Gastrocnemius medialis (tissue), 4 donors: Measurements from ENCODE around the gene MDM1. TPM values are rescaled to one million over a fixed set of nuclear protein-coding genes. Genes with fewer than 3 reads are reported as not detected.

ENCODE experiments used
- ATAC-seq, 2 donors: fragments of 150-250 bp; one replicate each; pipeline ENCODE4 v1.9.1; 2016
- DNase-seq, 2 donors: peaks; one replicate each; pipeline ENCODE4 v3.0.0-alpha.2; 2019
- H3K27ac ChIP-seq, 4 donors: fragments of 200-600 bp; sonication (generic); 1 replicate in 1 of 4; 2 replicates in 3 of 4; pipeline ENCODE4 v1.5.1; 2016 to 2018; ENCODE audit warnings: mild to moderate bottlenecking in 2 of 4, moderate library complexity in 1 of 4
- H3K27me3 ChIP-seq, 3 donors: fragments of 200-600 bp; sonication (generic) in 2 of 3; 1 replicate in 1 of 3; 2 replicates in 2 of 3; pipeline versions ENCODE4 v1.5.1 to v1.6.0; 2016 to 2019; ENCODE audit warnings: mild to moderate bottlenecking in 1 of 3, moderate library complexity in 1 of 3
- H3K36me3 ChIP-seq, 2 donors: fragments of 200-600 bp; sonication (generic) in 1 of 2; one replicate each; pipeline ENCODE4 v1.5.1; 2017 to 2018
- H3K4me1 ChIP-seq, 2 donors: fragments of 200-600 bp; sonication (generic) in 1 of 2; one replicate each; pipeline ENCODE4 v1.5.1; 2016 to 2017; ENCODE audit warnings: mild to moderate bottlenecking in 2 of 2
- H3K4me3 ChIP-seq, 4 donors: fragments of 200-600 bp; sonication (generic) in 3 of 4; 1 replicate in 1 of 4; 2 replicates in 3 of 4; pipeline ENCODE4 v1.5.1; 2016 to 2019; ENCODE audit warnings: mild to moderate bottlenecking in 2 of 4
- H3K9me3 ChIP-seq, 3 donors: fragments of 200-600 bp; sonication (generic) in 2 of 3; 1 replicate in 1 of 3; 2 replicates in 2 of 3; pipeline ENCODE4 v1.5.1; 2016 to 2019
- POLR2A ChIP-seq, 2 donors: fragments of 450-650 bp; IDR thresholded peaks; one replicate each; pipeline ENCODE4 v1.6.1; 2017; ENCODE audit warnings: antibody characterized with exemption in 2 of 2, mild to moderate bottlenecking in 2 of 2, moderate library complexity in 2 of 2
- in situ Hi-C, 4 donors: fragments of 200-750 bp; cut with MboI; loops; one replicate each; pipeline versions ENCODE4 v1.15.0 to v1.8.0; 2017; ENCODE audit warnings: low sequenced_read_pairs in 4 of 4
- intact Hi-C: fragments of 100-400 bp; cut with DNase I; formaldehyde crosslinking; loops from one replicate; pipeline ENCODE4 v1.15.1; 2023; ENCODE audit warnings: low total_unique reads
- total RNA-seq, 4 donors: library from RNA; depleted of rRNA; stranded (reverse); fragments of >200 nt; gene quantifications; one replicate each; pipeline versions ENCODE4 v1.1.0 to v1.2.3, GENCODE V29; 2016
- TF ChIP-seq, protein P1 (sequence below), 5 experiments: fragments of 450-650 bp in 3 of 5; fragments of 200-600 bp in 2 of 5; sonication (generic) in 2 of 5; IDR thresholded peaks in 4 of 5; conservative IDR thresholded peaks in 1 of 5; 1 replicate in 4 of 5; 2 replicates in 1 of 5; pipeline ENCODE4 v1.5.1; 2016 to 2019; ENCODE audit warnings: antibody characterized with exemption in 5 of 5, mild to moderate bottlenecking in 3 of 5, moderate library complexity in 3 of 5

MDM1 gene
- total RNA-seq, 4 donors from 2014 or later: 1.6 to 6.8 (median 3.4) TPM

DNA sequence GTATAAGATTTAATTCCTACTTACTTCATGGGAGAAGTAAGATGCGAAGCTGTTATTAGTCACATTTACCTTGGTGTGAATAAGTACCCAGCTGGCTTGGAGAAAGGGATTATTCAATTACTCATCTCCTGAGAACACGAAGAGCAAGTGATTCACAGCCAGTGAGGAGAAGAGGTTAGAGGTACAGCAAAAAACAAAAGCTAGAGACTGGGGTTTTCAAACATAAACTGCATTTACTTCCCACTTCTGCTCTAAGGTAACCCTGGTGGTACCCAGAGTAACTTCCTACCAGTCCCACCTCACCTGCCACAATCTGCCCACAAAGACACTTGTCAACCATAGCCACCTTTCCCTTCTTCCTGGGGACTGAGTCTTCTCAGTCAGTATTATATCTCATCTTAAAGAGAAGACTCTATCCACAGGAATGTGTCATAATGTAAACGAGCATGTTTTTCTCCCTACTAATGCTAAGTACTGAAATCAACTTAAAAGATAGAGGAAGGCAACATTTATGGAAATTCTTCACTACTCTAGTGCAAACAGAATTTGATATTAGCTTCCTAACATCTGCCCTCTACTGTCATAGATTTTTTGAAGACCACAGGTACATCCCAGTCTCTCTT, 72.7 kb downstream of the MDM1 start:
- Histone ChIP-seq H3K27me3 (no peaks in the 10 kb centered on the region), H3K9me3 (no peaks in the 10 kb centered on the region), H3K4me3 (no peak overlapping the region), H3K27ac (no peak overlapping the region), H3K4me1 (no peaks in the 10 kb centered on the region), H3K36me3 (no peaks in the 10 kb centered on the region)
- intact Hi-C loops (no loop called here), in situ Hi-C loops (no loop called here)
- no peak for TF ChIP-seq POLR2A (IDR thresholded peaks at IDR 0.05)
- TF ChIP-seq, protein P1, sequence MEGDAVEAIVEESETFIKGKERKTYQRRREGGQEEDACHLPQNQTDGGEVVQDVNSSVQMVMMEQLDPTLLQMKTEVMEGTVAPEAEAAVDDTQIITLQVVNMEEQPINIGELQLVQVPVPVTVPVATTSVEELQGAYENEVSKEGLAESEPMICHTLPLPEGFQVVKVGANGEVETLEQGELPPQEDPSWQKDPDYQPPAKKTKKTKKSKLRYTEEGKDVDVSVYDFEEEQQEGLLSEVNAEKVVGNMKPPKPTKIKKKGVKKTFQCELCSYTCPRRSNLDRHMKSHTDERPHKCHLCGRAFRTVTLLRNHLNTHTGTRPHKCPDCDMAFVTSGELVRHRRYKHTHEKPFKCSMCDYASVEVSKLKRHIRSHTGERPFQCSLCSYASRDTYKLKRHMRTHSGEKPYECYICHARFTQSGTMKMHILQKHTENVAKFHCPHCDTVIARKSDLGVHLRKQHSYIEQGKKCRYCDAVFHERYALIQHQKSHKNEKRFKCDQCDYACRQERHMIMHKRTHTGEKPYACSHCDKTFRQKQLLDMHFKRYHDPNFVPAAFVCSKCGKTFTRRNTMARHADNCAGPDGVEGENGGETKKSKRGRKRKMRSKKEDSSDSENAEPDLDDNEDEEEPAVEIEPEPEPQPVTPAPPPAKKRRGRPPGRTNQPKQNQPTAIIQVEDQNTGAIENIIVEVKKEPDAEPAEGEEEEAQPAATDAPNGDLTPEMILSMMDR (IDR thresholded peaks at IDR 0.05 in 4 of 5, conservative IDR thresholded peaks at IDR 0.05 in 1 of 5): no peak
- no peak for ATAC-seq
- no peak for DNase-seq

DNA sequence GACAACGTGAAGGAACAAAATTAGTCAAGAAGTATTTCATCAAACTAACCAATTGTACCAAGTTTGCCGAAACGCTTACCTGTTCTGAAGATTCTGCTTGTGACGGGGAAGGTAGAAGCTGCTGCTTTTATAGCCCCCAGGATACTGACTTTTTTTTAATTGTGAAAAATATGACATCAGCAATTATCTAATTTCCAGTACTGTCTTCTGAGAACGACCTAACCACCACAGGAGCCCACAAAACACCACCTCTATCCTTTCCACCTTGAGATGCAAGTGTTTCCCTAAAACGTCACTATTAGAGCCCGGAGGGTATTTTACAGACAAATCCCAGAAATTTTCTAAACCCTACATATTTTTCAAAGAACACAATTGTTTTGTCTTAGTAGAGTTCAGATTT, 78.7 kb downstream of the MDM1 start, which contains the start of gene IL22:
TSS of gene IL22 (minus strand) at position 101 of the 400 bp plus-strand sequence. CDS start 156 bp downstream, outside the sequence.
- Histone ChIP-seq H3K27ac (no peak within 1 kb of the TSS), H3K27me3 (no peaks in the 10 kb centered on the region), H3K36me3 (no peaks in the 10 kb centered on the region), H3K4me3 (no peak within 1 kb of the TSS), H3K9me3 (no peaks in the 10 kb centered on the region), H3K4me1 (no peaks in the 10 kb centered on the region)
- DNase-seq (no peak), ATAC-seq (no peak)
- in situ Hi-C loops: no loop called here
- intact Hi-C loops: no loop called here
- no peak for TF ChIP-seq POLR2A (IDR thresholded peaks at IDR 0.05)
- TF ChIP-seq, protein P1 (IDR thresholded peaks at IDR 0.05 in 4 of 5, conservative IDR thresholded peaks at IDR 0.05 in 1 of 5): no peak

- Histone ChIP-seq H3K4me1 (no peaks in the 10 kb centered on the region), H3K9me3 (no peaks in the 10 kb centered on the region), H3K36me3 (no peaks in the 10 kb centered on the region), H3K4me3 (no peak overlapping the region), H3K27ac (no peak overlapping the region), H3K27me3 (no peaks in the 10 kb centered on the region)
- in situ Hi-C loops (no loop called here), intact Hi-C loops (no loop called here)
- ATAC-seq (no peak), DNase-seq (no peak)
- TF ChIP-seq, protein P1 (IDR thresholded peaks at IDR 0.05 in 4 of 5, conservative IDR thresholded peaks at IDR 0.05 in 1 of 5): no peak
- no peak for TF ChIP-seq POLR2A (IDR thresholded peaks at IDR 0.05)
These were observed 80.1 kb downstream of the MDM1 start for GRCh38 chr12:68252077-68252476.

DNA sequence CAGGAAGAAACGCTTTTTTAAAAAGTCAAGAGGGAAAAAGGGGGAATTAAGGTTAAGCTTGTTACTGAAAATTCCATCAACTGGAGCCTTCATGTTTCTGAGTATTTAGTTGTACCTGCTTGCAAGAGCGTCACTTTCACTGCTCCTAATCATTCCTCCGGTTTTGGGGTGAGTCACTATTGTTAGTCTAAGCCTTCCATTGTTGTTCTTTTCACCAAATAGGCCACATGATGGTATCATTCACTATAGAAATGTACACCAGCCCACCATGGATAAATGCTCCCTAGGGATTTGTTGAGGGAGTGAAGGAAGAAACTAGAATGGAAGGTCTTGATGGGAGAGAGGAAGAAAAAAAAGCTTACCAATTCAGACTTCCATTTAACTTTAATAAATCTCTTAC, 81.7 kb downstream of the MDM1 start:
- no peaks in the 10 kb centered on the region for H3K27me3 ChIP-seq
- no peak overlapping the region for H3K27ac ChIP-seq
- TF ChIP-seq, protein P1 (IDR thresholded peaks at IDR 0.05 in 4 of 5, conservative IDR thresholded peaks at IDR 0.05 in 1 of 5): no peak
- no peak for TF ChIP-seq POLR2A (IDR thresholded peaks at IDR 0.05)
- no peaks in the 10 kb centered on the region for H3K4me1 ChIP-seq
- ATAC-seq: no peak
- no peaks in the 10 kb centered on the region for H3K36me3 ChIP-seq
- H3K4me3 ChIP-seq: no peak overlapping the region
- DNase-seq: no peak
- in situ Hi-C loops (no loop called here), intact Hi-C loops (no loop called here)
- no peaks in the 10 kb centered on the region for H3K9me3 ChIP-seq

DNA sequence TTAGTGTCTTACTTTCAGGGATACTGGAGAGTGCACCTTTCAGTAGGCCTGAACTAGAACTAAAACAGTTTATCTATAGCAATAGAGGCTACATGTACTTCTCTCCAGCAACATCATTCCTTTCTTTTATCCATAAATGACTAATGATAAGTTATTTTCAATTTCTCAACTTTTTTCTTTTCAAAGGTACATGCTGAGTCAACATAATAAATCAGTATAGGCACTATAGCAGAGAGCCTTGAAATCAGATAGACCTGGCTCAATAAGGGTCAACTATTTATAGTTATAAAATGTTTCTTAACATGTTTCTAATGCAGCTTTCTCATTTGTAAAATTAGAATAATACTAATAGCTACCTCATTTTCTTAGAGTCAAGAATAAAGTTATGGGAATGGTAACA, 84.4 kb downstream of the MDM1 start:
- ATAC-seq: no peak
- intact Hi-C loops: no loop called here

More for the DNA sequence above, 84.4 kb downstream of the MDM1 start:
- Histone ChIP-seq H3K4me3 (no peak overlapping the region), H3K4me1 (no peaks in the 10 kb centered on the region), H3K36me3 (no peaks in the 10 kb centered on the region), H3K27ac (no peak overlapping the region), H3K9me3 (no peaks in the 10 kb centered on the region), H3K27me3 (no peaks in the 10 kb centered on the region)
- no peak for DNase-seq
- TF ChIP-seq, protein P1 (IDR thresholded peaks at IDR 0.05 in 4 of 5, conservative IDR thresholded peaks at IDR 0.05 in 1 of 5): no peak
- no peak for TF ChIP-seq POLR2A (IDR thresholded peaks at IDR 0.05)
- in situ Hi-C loops: no loop called here
